GM21786 (cell line): ENCODE measurements around the gene CDY1.
"Not testable (repeated sequence)": the region's sequence is repeated elsewhere in the genome, so short reads cannot be mapped to it uniquely, and the experiment has no call there.

Experiments
- ATAC-seq: cut with Tn5 transposase; IDR thresholded peaks from one replicate; pipeline ENCODE4 v1.9.1; 2021; ENCODE audit not compliant: unreplicated experiment

The CDY1 gene, protein sequence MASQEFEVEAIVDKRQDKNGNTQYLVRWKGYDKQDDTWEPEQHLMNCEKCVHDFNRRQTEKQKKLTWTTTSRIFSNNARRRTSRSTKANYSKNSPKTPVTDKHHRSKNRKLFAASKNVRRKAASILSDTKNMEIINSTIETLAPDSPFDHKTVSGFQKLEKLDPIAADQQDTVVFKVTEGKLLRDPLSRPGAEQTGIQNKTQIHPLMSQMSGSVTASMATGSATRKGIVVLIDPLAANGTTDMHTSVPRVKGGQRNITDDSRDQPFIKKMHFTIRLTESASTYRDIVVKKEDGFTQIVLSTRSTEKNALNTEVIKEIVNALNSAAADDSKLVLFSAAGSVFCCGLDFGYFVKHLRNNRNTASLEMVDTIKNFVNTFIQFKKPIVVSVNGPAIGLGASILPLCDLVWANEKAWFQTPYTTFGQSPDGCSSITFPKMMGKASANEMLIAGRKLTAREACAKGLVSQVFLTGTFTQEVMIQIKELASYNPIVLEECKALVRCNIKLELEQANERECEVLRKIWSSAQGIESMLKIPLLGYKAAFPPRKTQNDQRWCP

GRCh38 chrY:25621817-25622216, at the start of gene CDY1:
CDY1 (plus strand) TSS chrY:25622117; CDS start chrY:25622443, 326 bp downstream.
- ATAC-seq = not testable (repeated sequence)

- ATAC-seq = not testable (repeated sequence)
Observed at GRCh38 chrY:25593336-25593735, 28.6 kb upstream of the CDY1 start.

DNA sequence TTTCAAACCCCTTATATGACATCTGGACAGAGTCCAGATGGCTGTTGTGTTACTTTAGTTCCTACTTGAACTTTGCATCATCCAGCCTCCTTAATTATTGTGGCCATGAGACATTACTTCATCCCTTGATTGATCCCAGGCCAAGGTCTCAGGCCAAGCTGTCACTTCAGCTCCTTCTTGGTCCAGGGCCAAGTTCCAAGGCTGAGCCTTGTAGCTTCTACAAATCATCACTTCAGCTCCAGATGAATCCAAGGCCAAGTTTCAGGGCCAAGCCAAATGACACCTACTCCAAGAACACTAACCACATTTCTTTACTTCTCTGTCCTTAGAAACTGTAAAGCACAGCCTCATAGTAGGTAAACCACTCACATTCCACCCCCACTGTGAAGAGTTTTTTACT, 1.7 kb upstream of the CDY1 start:
- ATAC-seq = not testable (repeated sequence)

GRCh38 chrY:25626524-25626923, 4.6 kb downstream of the CDY1 start:
- ATAC-seq = not testable (repeated sequence)

- ATAC-seq = not testable (repeated sequence)
Observed at GRCh38 chrY:25630383-25631112, 8.6 kb downstream of the CDY1 start.

DNA sequence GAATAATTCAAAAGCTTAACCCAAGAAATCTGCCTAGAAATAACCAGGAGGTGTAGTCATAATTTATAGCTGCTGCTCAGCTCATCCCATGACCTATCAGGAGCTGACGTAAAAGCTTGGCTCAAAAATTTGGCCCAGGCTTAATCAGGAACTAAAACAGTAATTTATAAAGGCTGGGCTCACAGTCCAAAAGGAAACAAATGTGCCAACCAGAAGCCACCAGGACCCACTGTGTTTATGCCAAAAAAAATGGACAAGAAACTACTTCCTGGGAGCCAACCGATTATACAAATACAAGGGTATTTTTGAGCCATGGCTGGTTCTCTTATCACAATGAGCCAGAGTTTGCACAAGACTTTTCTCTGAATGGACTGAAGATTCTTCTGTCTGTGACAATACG, 17.9 kb downstream of the CDY1 start:
- ATAC-seq = not testable (repeated sequence)

DNA sequence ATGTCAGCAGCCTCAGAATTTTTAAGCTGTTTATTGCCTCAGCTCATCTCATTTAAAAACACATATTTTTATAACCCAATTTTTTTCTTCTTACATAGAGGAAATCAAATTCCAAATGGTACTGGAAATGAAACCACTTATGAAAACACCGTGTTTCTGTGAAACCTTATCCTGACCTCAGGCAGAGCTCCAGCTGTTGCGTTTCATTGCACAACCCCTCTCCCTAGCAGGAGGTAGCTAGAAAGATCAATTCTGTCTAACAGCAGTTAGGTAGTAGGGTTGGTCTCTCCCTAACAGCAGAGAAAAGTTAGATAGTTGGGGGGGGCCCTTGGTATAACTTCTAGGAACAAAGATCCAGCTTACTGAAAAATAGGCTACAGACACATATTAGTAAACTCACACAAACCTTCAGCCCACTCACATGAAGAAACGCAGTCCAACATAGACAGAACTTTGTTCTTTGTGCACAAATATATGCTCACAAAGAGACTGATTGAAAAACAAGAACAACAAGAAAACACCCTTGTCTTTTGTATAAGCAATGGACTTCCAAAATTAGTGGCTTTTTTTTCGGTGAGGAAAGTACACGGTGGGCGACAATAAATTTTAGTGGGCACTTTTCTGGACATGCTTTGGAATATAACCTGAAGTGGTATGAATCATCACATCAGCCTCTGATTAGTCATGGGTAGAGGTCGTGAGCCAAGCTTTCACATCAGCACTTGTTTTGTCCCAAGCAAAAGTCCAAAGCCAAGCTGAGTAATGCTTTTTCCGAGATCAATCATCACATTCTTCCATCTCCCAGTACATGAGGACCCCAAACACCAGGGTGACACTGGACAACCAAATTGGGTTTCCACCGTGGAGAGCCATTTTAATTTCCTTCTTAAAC, 21.4 kb downstream of the CDY1 start:
- ATAC-seq = not testable (repeated sequence)
